ENCODE results near the gene LAMTOR3.

LAMTOR3 gene, protein sequence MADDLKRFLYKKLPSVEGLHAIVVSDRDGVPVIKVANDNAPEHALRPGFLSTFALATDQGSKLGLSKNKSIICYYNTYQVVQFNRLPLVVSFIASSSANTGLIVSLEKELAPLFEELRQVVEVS

DNA sequence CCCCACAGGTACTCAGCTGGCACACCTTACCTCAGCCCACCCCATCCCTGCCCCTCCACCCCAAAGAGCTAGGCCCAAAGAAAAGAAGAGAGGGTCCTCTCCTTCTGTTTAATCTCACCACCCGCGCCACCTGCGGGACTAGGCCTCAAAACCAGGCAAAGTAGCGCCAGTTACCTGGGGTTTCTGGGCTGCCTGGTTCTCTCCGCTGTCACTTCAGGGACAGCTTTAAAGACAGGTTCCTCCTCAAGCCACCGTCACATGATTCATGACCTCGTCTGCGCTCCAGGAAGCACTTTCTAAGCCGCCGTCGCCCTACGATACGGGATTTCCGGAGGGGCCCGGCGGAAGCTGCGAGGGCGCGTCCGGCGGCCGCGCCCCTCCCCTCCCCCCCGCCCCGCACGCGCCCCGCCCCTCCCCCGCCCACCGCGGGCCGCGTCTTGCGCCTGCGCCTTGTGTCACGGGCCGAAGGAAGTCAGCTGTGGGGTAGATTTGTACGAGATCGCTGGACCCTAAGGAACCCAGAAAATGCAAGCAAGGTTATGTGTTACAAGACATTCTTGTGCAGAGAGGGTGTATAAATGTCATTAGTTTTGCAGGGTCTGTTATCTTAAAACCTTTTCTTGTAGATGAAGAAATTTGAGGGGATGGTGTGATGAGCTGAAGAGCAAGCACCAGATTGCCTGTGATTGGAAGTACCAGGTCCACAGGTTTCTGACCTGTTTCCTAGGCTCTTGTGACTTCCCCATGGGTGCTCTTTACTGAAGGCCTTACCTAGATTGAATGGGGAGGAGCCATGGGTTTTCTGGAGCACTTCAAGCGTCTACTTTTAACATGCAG lies at the start of gene LAMTOR3:
TSS of gene LAMTOR3 (minus strand) at position 267 of the 837 bp plus-strand sequence. CDS start 464 bp downstream, outside the sequence.
- Histone ChIP-seq H3K4me3 (ENCODE audit: low read depth in 1 of 2, low read length in 2 of 2) (peak within 1 kb of the TSS; percentile 97), H3K27me3 (ENCODE audit: low read depth, low read length) (no peaks in the 10 kb centered on the region), H3K9me3 (ENCODE audit: control insufficient read depth in 1 of 2, low read length in 2 of 2) (no peaks in the 10 kb centered on the region), H3K36me3 (ENCODE audit: control insufficient read depth in 1 of 2, insufficient read depth in 2 of 2, low read length in 2 of 2) (peaks cover 2 to 5% of the 10 kb centered on the region in 2 donors), H3K4me1 (ENCODE audit: control insufficient read depth in 1 of 2, insufficient read depth in 2 of 2, low read length in 2 of 2) (peaks cover 9 to 31% of the 10 kb centered on the region in 2 donors), H3K27ac (ENCODE audit: low read length) (peak within 1 kb of the TSS; percentile 92)

DNA sequence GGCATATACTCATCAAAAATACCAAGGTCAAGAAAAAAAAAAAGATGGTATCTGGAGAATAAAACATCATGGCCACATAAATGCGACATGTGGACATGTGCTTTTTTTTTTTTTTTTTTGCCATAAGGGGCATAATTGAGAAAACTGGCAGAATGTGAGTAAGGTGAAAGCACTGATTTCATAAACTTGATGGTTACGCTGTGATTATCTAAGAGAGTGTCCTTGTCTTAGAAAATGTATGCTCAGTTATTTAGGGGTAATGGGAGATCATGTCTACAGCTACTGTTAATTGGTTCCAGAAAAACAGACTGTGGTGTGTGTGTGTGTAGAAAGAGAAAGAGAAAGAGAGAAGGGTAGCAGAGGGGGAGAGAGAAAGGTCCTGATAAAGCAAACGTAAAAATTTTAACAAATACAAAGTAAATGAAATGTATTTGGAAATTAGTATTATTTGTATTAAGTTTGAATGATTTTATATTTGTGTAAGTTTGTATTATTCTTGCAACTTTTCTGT lies 44.1 kb upstream of the LAMTOR3 start:
- Histone ChIP-seq H3K27me3 (ENCODE audit: low read depth, low read length) (no peaks in the 10 kb centered on the region), H3K4me1 (ENCODE audit: control insufficient read depth in 1 of 2, insufficient read depth in 2 of 2, low read length in 2 of 2) (peaks cover 0 to 3% of the 10 kb centered on the region in 2 donors), H3K36me3 (ENCODE audit: control insufficient read depth in 1 of 2, insufficient read depth in 2 of 2, low read length in 2 of 2) (peaks cover 10 to 11% of the 10 kb centered on the region in 2 donors), H3K27ac (ENCODE audit: low read length) (no peak overlapping the region), H3K9me3 (ENCODE audit: control insufficient read depth in 1 of 2, low read length in 2 of 2) (peaks cover 8 to 12% of the 10 kb centered on the region in 2 donors), H3K4me3 (ENCODE audit: low read depth in 1 of 2, low read length in 2 of 2) (no peak overlapping the region)

DNA sequence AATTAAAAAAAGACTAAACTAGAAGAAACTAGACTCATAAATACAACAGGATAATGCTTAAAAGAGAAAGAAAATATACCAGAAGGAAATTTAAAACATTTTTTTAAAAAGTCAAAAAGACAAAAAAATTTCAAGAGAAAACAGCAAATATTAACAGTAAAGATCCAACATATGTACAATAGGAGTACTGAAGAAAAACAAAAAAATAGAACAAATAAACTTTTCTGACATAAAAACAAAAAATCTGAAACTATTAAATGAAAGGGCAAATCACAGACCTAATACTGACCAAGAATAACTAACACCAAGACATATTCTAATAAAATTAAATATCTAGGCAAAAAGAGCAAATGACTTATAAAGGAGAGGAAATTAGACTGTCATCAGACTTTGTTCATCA lies 40.7 kb upstream of the LAMTOR3 start:
- Histone ChIP-seq H3K4me1 (ENCODE audit: control insufficient read depth in 1 of 2, insufficient read depth in 2 of 2, low read length in 2 of 2) (no peaks in the 10 kb centered on the region), H3K27me3 (ENCODE audit: low read depth, low read length) (no peaks in the 10 kb centered on the region), H3K36me3 (ENCODE audit: control insufficient read depth in 1 of 2, insufficient read depth in 2 of 2, low read length in 2 of 2) (peaks cover 11 to 14% of the 10 kb centered on the region in 2 donors), H3K27ac (ENCODE audit: low read length) (no peak overlapping the region), H3K4me3 (ENCODE audit: low read depth in 1 of 2, low read length in 2 of 2) (no peak overlapping the region), H3K9me3 (ENCODE audit: control insufficient read depth in 1 of 2, low read length in 2 of 2) (peaks cover 8 to 12% of the 10 kb centered on the region in 2 donors)

DNA sequence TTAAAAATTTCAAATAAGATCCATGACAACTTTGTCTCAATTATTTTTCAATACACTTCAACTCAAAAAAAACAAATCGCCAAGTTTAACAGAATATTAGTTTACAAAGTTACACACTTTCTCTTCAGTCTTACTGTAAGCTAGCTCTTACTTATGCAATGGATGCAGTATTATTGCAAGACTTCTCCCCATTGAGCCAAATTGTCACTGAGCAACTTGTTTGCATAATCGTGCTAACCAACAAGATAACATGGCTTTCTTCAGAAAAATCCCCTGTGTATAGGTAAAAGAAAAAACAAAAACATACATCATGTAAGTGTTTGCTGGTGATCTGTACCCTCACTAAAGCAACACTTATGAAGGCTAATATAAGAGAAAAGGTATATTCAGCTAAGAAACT lies 33.3 kb upstream of the LAMTOR3 start:
- Histone ChIP-seq H3K36me3 (ENCODE audit: control insufficient read depth in 1 of 2, insufficient read depth in 2 of 2, low read length in 2 of 2) (peaks cover 0 to 17% of the 10 kb centered on the region in 2 donors), H3K27ac (ENCODE audit: low read length) (no peak overlapping the region), H3K4me1 (ENCODE audit: control insufficient read depth in 1 of 2, insufficient read depth in 2 of 2, low read length in 2 of 2) (no peaks in the 10 kb centered on the region), H3K4me3 (ENCODE audit: low read depth in 1 of 2, low read length in 2 of 2) (no peak overlapping the region), H3K9me3 (ENCODE audit: control insufficient read depth in 1 of 2, low read length in 2 of 2) (no peaks in the 10 kb centered on the region), H3K27me3 (ENCODE audit: low read depth, low read length) (no peaks in the 10 kb centered on the region)

DNA sequence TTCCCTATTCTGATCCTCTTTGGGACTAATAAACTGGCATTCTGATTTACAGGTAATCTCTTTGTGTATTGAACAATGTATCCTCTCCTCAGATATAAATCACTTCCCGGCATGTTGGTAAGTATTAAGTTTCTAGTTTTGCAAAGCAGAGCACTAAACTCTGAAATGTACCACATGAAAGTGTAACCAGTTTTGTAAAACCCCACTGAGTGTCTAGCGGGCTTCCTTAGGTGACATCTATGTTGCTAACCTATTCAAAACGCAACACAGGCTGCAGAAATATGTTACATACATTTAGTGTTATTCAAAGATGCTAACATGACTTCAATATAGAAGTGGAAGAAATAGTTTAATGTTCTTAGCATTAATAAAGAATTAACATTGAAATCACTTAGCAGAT lies 26.9 kb upstream of the LAMTOR3 start:
- Histone ChIP-seq H3K4me3 (ENCODE audit: low read depth in 1 of 2, low read length in 2 of 2) (no peak overlapping the region), H3K27me3 (ENCODE audit: low read depth, low read length) (no peaks in the 10 kb centered on the region), H3K4me1 (ENCODE audit: control insufficient read depth in 1 of 2, insufficient read depth in 2 of 2, low read length in 2 of 2) (no peaks in the 10 kb centered on the region), H3K9me3 (ENCODE audit: control insufficient read depth in 1 of 2, low read length in 2 of 2) (no peaks in the 10 kb centered on the region), H3K36me3 (ENCODE audit: control insufficient read depth in 1 of 2, insufficient read depth in 2 of 2, low read length in 2 of 2) (peaks cover 13 to 27% of the 10 kb centered on the region in 2 donors), H3K27ac (ENCODE audit: low read length) (no peak overlapping the region)

- H3K27ac ChIP-seq (ENCODE audit: low read length) = no peak overlapping the region
- H3K9me3 ChIP-seq (ENCODE audit: control insufficient read depth in 1 of 2, low read length in 2 of 2) = no peaks in the 10 kb centered on the region
- no peaks in the 10 kb centered on the region for H3K4me1 ChIP-seq (ENCODE audit: control insufficient read depth in 1 of 2, insufficient read depth in 2 of 2, low read length in 2 of 2)
- peaks cover 13 to 27% of the 10 kb centered on the region in 2 donors for H3K36me3 ChIP-seq (ENCODE audit: control insufficient read depth in 1 of 2, insufficient read depth in 2 of 2, low read length in 2 of 2)
- no peaks in the 10 kb centered on the region for H3K27me3 ChIP-seq (ENCODE audit: low read depth, low read length)
- no peak overlapping the region for H3K4me3 ChIP-seq (ENCODE audit: low read depth in 1 of 2, low read length in 2 of 2)
Observed at GRCh38 chr4:99918656-99919055, 24.4 kb upstream of the LAMTOR3 start.

- peaks cover 13 to 24% of the 10 kb centered on the region in 2 donors for H3K36me3 ChIP-seq (ENCODE audit: control insufficient read depth in 1 of 2, insufficient read depth in 2 of 2, low read length in 2 of 2)
- no peaks in the 10 kb centered on the region for H3K27me3 ChIP-seq (ENCODE audit: low read depth, low read length)
- H3K9me3 ChIP-seq (ENCODE audit: control insufficient read depth in 1 of 2, low read length in 2 of 2) = no peaks in the 10 kb centered on the region
- no peaks in the 10 kb centered on the region for H3K4me1 ChIP-seq (ENCODE audit: control insufficient read depth in 1 of 2, insufficient read depth in 2 of 2, low read length in 2 of 2)
- no peak overlapping the region for H3K4me3 ChIP-seq (ENCODE audit: low read depth in 1 of 2, low read length in 2 of 2)
- H3K27ac ChIP-seq (ENCODE audit: low read length) = no peak overlapping the region
Observed at GRCh38 chr4:99917575-99917974, 23.3 kb upstream of the LAMTOR3 start.

DNA sequence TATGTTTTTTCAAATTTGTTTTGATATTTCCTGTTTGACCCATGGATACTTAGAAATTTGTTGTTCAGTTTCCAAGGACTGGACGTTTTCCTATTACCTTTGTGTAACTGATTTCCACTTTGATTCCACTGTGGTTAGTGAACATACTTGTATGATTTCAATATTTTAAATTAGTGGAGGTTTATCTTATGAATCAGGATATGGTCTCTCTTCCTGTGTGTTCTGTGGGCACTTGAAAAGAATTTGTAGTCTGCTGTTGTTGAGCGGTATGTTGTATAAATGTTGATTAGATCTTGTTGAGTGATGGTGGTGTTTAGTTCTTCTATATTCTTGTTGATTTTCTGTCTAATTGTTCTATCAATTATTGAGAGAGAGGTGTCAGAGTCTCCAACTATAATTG lies 21.2 kb upstream of the LAMTOR3 start:
- no peak overlapping the region for H3K4me3 ChIP-seq (ENCODE audit: low read depth in 1 of 2, low read length in 2 of 2)
- H3K36me3 ChIP-seq (ENCODE audit: control insufficient read depth in 1 of 2, insufficient read depth in 2 of 2, low read length in 2 of 2) = peaks cover 10 to 18% of the 10 kb centered on the region in 2 donors
- no peaks in the 10 kb centered on the region for H3K9me3 ChIP-seq (ENCODE audit: control insufficient read depth in 1 of 2, low read length in 2 of 2)

DNA sequence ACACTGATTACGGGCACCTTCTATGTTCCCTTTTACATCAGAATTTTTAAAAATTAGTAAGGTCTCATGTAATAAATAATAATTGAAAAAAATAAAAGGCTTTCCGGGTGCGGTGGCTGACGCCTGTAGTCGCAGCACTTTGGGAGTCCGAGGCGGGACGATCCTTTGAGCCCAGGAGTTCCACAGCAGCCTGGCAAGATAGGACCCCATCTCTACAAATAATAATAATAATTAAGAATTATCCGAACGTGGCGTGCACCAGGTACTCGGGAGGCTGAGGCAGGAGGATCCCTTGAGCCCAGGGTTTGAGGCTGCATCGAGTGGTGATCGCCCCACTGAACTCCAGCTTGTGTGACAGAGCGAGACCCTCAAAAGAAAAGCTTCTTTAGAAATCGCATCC lies 771 bp upstream of the LAMTOR3 start:
- Histone ChIP-seq H3K4me3 (ENCODE audit: low read depth in 1 of 2, low read length in 2 of 2) (peak overlapping the region; percentile 81 to 97), H3K27ac (ENCODE audit: low read length) (peak overlapping the region; percentile 79), H3K36me3 (ENCODE audit: control insufficient read depth in 1 of 2, insufficient read depth in 2 of 2, low read length in 2 of 2) (peaks cover 0 to 5% of the 10 kb centered on the region in 2 donors), H3K27me3 (ENCODE audit: low read depth, low read length) (no peaks in the 10 kb centered on the region), H3K9me3 (ENCODE audit: control insufficient read depth in 1 of 2, low read length in 2 of 2) (no peaks in the 10 kb centered on the region), H3K4me1 (ENCODE audit: control insufficient read depth in 1 of 2, insufficient read depth in 2 of 2, low read length in 2 of 2) (peaks cover 9 to 31% of the 10 kb centered on the region in 2 donors)

More for the DNA sequence above, 21.2 kb upstream of the LAMTOR3 start:
- Histone ChIP-seq H3K27ac (ENCODE audit: low read length) (no peak overlapping the region), H3K4me1 (ENCODE audit: control insufficient read depth in 1 of 2, insufficient read depth in 2 of 2, low read length in 2 of 2) (no peaks in the 10 kb centered on the region), H3K27me3 (ENCODE audit: low read depth, low read length) (no peaks in the 10 kb centered on the region)

GRCh38 chr4:99893839-99894160 lies 427 bp downstream of the LAMTOR3 start:
- H3K27ac ChIP-seq (ENCODE audit: low read length) = peak overlapping the region; percentile 92
- H3K27me3 ChIP-seq (ENCODE audit: low read depth, low read length) = no peaks in the 10 kb centered on the region
- H3K9me3 ChIP-seq (ENCODE audit: control insufficient read depth in 1 of 2, low read length in 2 of 2) = no peaks in the 10 kb centered on the region
- peaks cover 4 to 5% of the 10 kb centered on the region in 2 donors for H3K36me3 ChIP-seq (ENCODE audit: control insufficient read depth in 1 of 2, insufficient read depth in 2 of 2, low read length in 2 of 2)
- peaks cover 9 to 31% of the 10 kb centered on the region in 2 donors for H3K4me1 ChIP-seq (ENCODE audit: control insufficient read depth in 1 of 2, insufficient read depth in 2 of 2, low read length in 2 of 2)
- H3K4me3 ChIP-seq (ENCODE audit: low read depth in 1 of 2, low read length in 2 of 2) = peak overlapping the region; percentile 97

- H3K4me1 ChIP-seq (ENCODE audit: control insufficient read depth in 1 of 2, insufficient read depth in 2 of 2, low read length in 2 of 2) = peaks cover 9 to 32% of the 10 kb centered on the region in 2 donors
- no peaks in the 10 kb centered on the region for H3K27me3 ChIP-seq (ENCODE audit: low read depth, low read length)
- H3K9me3 ChIP-seq (ENCODE audit: control insufficient read depth in 1 of 2, low read length in 2 of 2) = no peaks in the 10 kb centered on the region
- H3K4me3 ChIP-seq (ENCODE audit: low read depth in 1 of 2, low read length in 2 of 2) = peak overlapping the region; percentile 97
- H3K36me3 ChIP-seq (ENCODE audit: control insufficient read depth in 1 of 2, insufficient read depth in 2 of 2, low read length in 2 of 2) = peaks cover 4 to 5% of the 10 kb centered on the region in 2 donors
- H3K27ac ChIP-seq (ENCODE audit: low read length) = peak overlapping the region; percentile 92
Observed at GRCh38 chr4:99893029-99893428, 1.2 kb downstream of the LAMTOR3 start.
